IPS-NIHi7 (cell line): Measurements from ENCODE around the gene TAS2R60.
"Not testable (repeated sequence)": the region's sequence is repeated elsewhere in the genome, so short reads cannot be mapped to it uniquely, and the experiment has no call there.

Source experiments
- DNase-seq: peaks from one replicate; pipeline ENCODE4 v3.0.0; 2012; ENCODE audit warnings: mixed read lengths; ENCODE audit errors: extremely low spot score

TAS2R60 gene, protein sequence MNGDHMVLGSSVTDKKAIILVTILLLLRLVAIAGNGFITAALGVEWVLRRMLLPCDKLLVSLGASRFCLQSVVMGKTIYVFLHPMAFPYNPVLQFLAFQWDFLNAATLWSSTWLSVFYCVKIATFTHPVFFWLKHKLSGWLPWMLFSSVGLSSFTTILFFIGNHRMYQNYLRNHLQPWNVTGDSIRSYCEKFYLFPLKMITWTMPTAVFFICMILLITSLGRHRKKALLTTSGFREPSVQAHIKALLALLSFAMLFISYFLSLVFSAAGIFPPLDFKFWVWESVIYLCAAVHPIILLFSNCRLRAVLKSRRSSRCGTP

DNA sequence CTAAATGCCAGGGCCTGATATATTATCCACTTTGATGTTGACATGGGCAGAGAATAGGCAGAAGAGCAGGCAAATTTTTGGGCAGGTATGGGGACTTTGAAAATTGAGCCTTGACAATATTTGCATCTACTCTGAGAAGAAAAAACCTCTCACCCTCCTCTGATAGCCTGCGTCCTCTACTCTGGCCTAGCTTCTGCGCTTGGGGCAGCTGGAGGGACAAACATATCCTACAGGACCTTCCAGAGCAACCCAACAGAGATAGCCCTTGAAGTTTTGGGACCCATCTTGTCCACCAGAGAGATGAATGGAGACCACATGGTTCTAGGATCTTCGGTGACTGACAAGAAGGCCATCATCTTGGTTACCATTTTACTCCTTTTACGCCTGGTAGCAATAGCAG is at the start of gene TAS2R60:
Gene TAS2R60 (plus strand): TSS at position 301 of the 400 bp plus-strand sequence. CDS start 0 bp downstream, at position 301.
- DNase-seq, result no peak

DNA sequence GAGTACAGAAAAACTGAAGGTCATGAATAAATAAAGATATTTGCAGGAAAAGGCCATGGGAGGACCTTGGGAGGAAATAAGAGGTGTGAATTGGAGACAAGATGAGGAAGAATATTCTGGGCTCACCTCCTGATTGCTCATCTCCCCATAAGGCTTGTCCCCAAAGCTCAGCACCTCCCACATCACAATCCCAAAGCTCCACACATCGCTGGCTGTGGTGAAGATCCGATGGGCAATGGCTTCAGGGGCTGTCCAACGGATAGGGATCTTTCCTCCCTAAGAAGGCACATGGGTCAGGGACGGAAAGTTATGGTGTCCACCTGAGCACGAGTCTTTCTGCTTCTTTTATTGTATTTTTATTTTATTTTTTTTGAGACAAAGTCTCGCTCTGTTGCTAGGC is 49.2 kb upstream of the TAS2R60 start:
- no peak for DNase-seq

GRCh38 chr7:143394777-143395176 is 48.5 kb upstream of the TAS2R60 start:
- no peak for DNase-seq

- DNase-seq, result no peak
Measured at GRCh38 chr7:143395187-143396149, 47.8 kb upstream of the TAS2R60 start.

DNA sequence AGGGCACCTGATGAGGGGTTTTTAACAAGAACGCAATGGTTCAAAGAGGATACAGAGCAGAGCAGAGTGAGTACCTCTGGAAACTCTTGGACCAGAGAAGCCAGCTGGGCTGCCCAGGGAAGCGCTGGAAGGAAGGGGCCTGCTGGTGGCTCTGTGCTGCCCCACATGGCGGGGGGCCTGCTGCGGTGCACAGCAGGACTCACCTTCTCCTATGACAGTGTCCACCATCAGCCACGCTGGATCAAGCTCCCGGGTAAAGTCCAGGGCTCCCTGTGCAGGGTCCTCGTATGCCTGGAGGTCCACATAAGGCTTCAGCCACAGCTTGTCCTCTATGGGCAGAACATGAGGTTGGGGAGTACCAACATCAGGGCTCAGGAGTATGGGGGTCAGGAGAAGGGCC is 47.1 kb upstream of the TAS2R60 start:
- no peak for DNase-seq

DNA sequence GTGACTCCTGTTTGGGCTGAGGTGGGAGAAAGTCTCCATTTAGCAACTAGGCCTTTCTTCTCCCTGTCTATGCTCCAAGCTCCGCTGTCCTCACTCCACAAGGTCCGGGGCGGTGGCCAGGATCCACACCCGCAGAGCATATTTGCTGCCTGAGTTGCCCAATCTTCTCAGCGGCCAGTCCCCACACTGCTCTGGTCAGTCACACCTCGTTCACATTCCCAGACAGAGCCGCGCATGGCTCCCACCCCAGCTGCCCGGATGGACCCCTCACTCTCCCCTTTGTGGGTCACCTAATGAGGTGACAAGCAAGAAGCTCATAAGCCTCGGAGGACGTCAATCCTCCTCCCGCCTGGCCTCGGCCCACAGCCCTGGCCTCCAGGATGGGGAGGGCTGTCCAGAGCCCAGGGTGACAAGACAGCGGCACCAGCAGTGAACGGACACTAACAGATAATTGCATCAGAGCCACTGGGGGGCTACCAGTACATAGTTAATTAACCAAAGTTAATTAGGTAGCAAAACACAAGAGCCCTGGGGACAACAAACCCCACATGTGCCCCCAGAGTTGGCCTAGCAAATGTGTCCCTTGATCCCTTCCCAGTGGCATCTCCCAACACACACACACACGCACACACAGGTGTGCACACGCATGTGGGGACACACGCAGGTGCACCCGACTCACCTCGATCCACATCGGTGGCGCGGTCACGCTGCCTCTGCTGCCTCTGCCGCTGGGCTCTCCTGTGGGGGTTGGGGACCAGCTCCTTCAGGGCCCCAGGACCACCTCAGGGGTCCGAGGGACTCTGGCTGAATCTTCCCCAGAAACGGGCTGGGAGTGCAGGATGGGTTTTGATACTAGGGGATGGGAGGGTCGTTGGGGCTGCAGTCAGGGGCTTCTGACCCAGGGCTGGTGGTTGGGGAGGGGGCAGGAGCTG is 46.4 kb upstream of the TAS2R60 start:
- DNase-seq, result no peak

- DNase-seq, result no peak
Measured at GRCh38 chr7:143397710-143398530, 45.3 kb upstream of the TAS2R60 start.

DNA sequence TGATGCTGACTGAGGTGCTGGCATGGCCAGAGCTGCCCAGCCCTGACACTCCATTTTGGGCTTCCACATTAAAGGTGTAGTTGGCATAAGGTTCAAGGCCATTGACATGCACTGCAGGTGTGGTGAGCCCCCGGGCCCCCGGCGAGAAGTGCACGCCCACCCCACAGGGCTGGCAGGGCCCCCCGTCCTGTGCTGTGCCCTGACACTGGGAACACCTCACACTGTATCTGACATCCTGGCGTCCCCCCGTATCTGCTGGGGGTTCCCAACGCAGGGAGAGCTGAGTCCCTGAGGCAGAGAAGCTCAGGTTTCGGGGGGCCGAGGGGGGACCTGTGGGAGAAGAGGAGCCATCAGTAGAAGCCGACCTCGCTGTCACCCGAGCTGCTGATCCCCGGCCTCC is 44.6 kb upstream of the TAS2R60 start:
- DNase-seq, result no peak

GRCh38 chr7:143399151-143399550 is 44.1 kb upstream of the TAS2R60 start:
- DNase-seq, result no peak

GRCh38 chr7:143399642-143400041 is 43.6 kb upstream of the TAS2R60 start:
- no peak for DNase-seq

- DNase-seq, result no peak
Measured at GRCh38 chr7:143401265-143401664, 42.0 kb upstream of the TAS2R60 start.

DNA sequence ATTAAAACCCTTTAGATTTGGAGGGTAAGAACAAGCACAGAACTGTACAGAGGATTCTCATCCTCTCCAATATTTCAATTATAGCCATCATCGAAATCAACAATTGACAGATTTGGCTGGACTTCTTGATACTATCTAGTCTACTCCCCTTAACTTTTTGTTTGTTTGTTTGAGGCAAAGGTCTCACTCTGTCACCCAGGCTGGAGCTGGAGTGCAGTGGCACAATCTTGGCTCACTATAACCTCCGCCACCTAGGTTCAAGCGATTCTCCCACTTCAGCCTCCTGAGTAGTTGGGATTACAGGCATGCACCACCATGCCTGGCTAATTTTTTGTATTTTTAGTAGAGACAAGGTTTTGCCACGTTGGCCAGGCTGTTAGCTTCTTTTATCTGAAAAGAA is 41.0 kb upstream of the TAS2R60 start:
- not testable (repeated sequence) for DNase-seq

GRCh38 chr7:143405173-143406001 is 37.9 kb upstream of the TAS2R60 start:
- DNase-seq, result no peak

DNA sequence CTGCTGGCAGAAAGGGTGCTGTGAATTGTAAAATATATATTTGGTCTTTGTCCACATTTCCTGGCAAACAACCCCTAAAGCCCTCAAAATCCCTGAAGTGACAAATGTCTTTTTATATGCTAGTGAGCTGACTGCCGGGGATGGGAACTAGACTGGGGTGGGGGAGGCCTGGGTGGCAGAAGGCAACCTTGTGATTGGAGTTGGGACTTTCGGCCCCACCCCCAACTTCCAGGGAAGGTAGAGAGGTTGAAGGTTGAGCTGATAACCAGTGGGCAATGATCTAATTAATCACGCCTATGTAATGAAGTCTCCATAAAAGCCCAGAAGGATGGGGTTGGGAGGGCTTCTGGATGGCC is 37.3 kb upstream of the TAS2R60 start:
- peak; percentile 61 for DNase-seq

GRCh38 chr7:143407287-143408251 is 35.7 kb upstream of the TAS2R60 start:
- no peak for DNase-seq

GRCh38 chr7:143408252-143408685 is 35.0 kb upstream of the TAS2R60 start:
- DNase-seq, result no peak

- peak; percentile 95 for DNase-seq
Measured at GRCh38 chr7:143408686-143409561, 34.3 kb upstream of the TAS2R60 start, which contains the start of gene EPHA1. Gene EPHA1, minus strand, starts transcription at chr7:143408856. Its CDS starts 51 bp downstream, at chr7:143408805.
